PFSK-1 (cell line): ENCODE measurements around the gene TM4SF1.

ENCODE experiments used
- POLR2AphosphoS5 ChIP-seq: IDR thresholded peaks from 2 replicates; pipeline ENCODE4 v1.6.1; 2012; ENCODE audit warnings: low read depth, mild to moderate bottlenecking, control low read depth, low read length, moderate library complexity
- TAF1 ChIP-seq: IDR thresholded peaks from 2 replicates; pipeline ENCODE4 v1.6.1; 2012; ENCODE audit warnings: low read length, control low read depth, borderline replicate concordance; ENCODE audit not compliant: insufficient read depth

- TF ChIP-seq TAF1 (no peak), POLR2AphosphoS5 (no peak)
These were observed 31.9 kb upstream of the TM4SF1 start for GRCh38 chr3:149409351-149409750.
